ENCODE results near the gene ARHGEF4. TPM values are rescaled to one million over a fixed set of nuclear protein-coding genes. Genes with fewer than 3 reads are reported as not detected.
A peak's percentile ranks its signal among the peaks of the same experiment; 100 is the strongest.

The ARHGEF4 gene
- total and polyA plus RNA-seq, 2 donors from 2014 or later: 0.90 to 0.94 TPM

DNA sequence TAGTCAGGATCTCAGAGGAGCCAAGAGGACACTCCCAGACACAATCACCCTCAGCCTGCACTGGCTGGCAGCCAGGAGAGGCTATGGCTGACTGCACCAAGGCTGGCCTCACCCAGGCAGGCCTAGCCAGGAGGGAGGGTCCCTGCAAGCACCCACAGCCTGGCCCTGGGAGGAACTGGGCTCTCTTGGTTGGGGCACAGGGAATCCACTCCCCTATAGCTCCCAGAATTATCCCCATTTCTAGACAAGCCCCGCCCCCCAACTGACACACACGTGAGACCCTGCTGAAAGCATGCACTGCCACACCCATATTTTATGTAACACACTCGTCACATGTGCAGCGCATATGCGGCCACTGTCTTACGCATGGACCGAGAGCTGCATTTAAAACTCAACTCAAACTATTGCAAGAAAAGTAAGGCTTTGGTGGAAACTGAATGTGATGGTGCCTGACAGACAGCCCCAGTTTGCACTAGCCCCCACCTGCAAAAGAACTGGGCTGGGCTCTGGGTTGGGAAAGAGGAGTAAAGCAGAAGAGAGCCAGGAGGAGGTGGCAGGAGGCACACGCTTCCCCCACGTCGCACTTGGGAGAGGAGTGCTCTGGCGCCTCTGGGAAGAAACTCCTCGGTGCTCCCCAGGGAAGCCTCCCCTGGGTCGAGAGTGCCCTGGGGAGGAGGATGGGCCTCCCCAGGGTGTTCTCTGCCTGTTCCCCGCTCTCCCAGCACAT, 28.9 kb upstream of the ARHGEF4 start:
- TF ChIP-seq, protein P1, sequence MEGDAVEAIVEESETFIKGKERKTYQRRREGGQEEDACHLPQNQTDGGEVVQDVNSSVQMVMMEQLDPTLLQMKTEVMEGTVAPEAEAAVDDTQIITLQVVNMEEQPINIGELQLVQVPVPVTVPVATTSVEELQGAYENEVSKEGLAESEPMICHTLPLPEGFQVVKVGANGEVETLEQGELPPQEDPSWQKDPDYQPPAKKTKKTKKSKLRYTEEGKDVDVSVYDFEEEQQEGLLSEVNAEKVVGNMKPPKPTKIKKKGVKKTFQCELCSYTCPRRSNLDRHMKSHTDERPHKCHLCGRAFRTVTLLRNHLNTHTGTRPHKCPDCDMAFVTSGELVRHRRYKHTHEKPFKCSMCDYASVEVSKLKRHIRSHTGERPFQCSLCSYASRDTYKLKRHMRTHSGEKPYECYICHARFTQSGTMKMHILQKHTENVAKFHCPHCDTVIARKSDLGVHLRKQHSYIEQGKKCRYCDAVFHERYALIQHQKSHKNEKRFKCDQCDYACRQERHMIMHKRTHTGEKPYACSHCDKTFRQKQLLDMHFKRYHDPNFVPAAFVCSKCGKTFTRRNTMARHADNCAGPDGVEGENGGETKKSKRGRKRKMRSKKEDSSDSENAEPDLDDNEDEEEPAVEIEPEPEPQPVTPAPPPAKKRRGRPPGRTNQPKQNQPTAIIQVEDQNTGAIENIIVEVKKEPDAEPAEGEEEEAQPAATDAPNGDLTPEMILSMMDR (IDR thresholded peaks at IDR 0.05; ENCODE audit: borderline replicate concordance, extremely low read depth, insufficient read depth): no peak
- no peaks in the 10 kb centered on the region for H3K27me3 ChIP-seq (ENCODE audit: control insufficient read depth, insufficient read depth, low read length)
- no peaks in the 10 kb centered on the region for H3K4me1 ChIP-seq (ENCODE audit: control insufficient read depth in 2 of 3, insufficient read depth in 2 of 3, low read depth in 1 of 3, low read length in 3 of 3)
- FAIRE-seq: no peak
- intact Hi-C loops (cut with DNase I): no loop called here
- H3K36me3 ChIP-seq (ENCODE audit: control insufficient read depth in 2 of 3, insufficient read depth in 3 of 3, low read length in 3 of 3): no peaks in the 10 kb centered on the region
- H3K9ac ChIP-seq (ENCODE audit: low read length in 3 of 3): no peak overlapping the region
- no peak overlapping the region for H3K4me3 ChIP-seq (ENCODE audit: low read length in 3 of 3)
- DNase-seq: peak in 2 of 5 donors; percentile 33 to 57
- no peaks in the 10 kb centered on the region for H3K9me3 ChIP-seq (ENCODE audit: control insufficient read depth in 2 of 3, insufficient read depth in 1 of 3, low read length in 3 of 3)
- no peak overlapping the region for H3K27ac ChIP-seq (ENCODE audit: low read depth in 2 of 2, low read length in 2 of 2)

DNA sequence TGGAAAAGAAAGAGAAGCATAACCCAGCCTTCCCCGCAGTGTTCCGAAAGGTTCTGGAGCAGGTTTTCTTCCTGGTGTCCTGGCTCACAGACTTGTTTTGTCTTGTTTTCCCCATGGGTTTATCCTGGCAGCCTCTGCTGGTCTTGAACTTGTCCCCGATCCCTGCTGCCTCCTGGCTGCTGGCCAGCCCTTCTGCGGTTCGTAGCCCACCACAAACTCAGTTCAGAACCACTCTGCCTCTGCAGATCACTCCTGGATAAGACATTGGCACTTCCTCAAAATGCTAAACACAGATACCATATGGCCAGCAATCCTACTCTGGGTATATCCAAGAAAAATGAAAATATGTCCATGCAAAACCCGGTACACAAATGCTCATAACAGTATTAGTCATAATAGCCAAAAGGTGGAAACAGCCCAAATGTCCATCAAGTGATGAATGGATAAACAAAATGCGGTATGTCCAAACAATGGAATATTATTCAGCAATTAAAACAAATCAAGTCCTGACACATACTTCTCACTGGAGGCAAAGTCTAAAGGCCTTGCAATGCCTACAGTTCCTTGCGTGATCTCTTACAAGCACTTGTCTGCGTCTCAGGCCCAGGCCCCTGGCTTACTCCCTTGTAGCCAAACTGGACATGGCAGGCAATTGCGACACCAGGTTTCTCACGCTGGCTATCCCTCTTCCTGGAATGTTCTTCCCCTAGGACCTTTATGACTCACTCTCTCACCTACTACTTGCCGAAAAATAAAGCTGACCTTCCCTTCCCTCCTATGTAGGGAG, 28.0 kb upstream of the ARHGEF4 start:
- no peaks in the 10 kb centered on the region for H3K4me1 ChIP-seq (ENCODE audit: control insufficient read depth in 2 of 3, insufficient read depth in 2 of 3, low read depth in 1 of 3, low read length in 3 of 3)
- intact Hi-C loops (cut with DNase I): no loop called here
- no peaks in the 10 kb centered on the region for H3K36me3 ChIP-seq (ENCODE audit: control insufficient read depth in 2 of 3, insufficient read depth in 3 of 3, low read length in 3 of 3)
- H3K9ac ChIP-seq (ENCODE audit: low read length in 3 of 3): no peak overlapping the region
- no peaks in the 10 kb centered on the region for H3K9me3 ChIP-seq (ENCODE audit: control insufficient read depth in 2 of 3, insufficient read depth in 1 of 3, low read length in 3 of 3)
- no peak overlapping the region for H3K27ac ChIP-seq (ENCODE audit: low read depth in 2 of 2, low read length in 2 of 2)
- no peaks in the 10 kb centered on the region for H3K27me3 ChIP-seq (ENCODE audit: control insufficient read depth, insufficient read depth, low read length)
- H3K4me3 ChIP-seq (ENCODE audit: low read length in 3 of 3): no peak overlapping the region
- FAIRE-seq (no peak), DNase-seq (no peak)
- TF ChIP-seq, protein P1 (IDR thresholded peaks at IDR 0.05; ENCODE audit: borderline replicate concordance, extremely low read depth, insufficient read depth): no peak

DNA sequence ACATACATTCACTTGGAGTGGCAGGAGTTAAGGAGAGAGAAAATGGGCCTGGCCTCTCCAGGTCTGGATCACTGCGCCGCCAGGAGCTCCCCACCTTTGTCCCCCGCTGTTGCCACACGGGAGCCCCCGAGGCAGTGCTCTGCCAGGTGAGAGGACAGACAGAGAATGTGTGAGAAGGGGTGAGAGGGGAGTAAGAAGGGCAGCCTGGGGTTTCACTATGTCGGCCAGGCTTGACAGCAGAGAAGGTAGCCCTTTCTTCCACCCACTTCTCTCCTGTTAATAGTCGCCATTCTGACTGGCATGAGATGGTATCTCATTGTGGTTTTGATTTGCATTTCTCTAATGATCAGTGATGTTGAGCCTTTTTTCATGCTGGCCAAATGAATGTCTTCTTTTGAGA, 26.2 kb upstream of the ARHGEF4 start:
- intact Hi-C loops (cut with DNase I): no loop called here
- FAIRE-seq (no peak), DNase-seq (no peak)
- H3K36me3 ChIP-seq (ENCODE audit: control insufficient read depth in 2 of 3, insufficient read depth in 3 of 3, low read length in 3 of 3): no peaks in the 10 kb centered on the region
- no peak overlapping the region for H3K27ac ChIP-seq (ENCODE audit: low read depth in 2 of 2, low read length in 2 of 2)
- H3K9me3 ChIP-seq (ENCODE audit: control insufficient read depth in 2 of 3, insufficient read depth in 1 of 3, low read length in 3 of 3): no peaks in the 10 kb centered on the region
- H3K4me1 ChIP-seq (ENCODE audit: control insufficient read depth in 2 of 3, insufficient read depth in 2 of 3, low read depth in 1 of 3, low read length in 3 of 3): no peaks in the 10 kb centered on the region
- H3K4me3 ChIP-seq (ENCODE audit: low read length in 3 of 3): no peak overlapping the region
- H3K27me3 ChIP-seq (ENCODE audit: control insufficient read depth, insufficient read depth, low read length): no peaks in the 10 kb centered on the region
- TF ChIP-seq, protein P1 (IDR thresholded peaks at IDR 0.05; ENCODE audit: borderline replicate concordance, extremely low read depth, insufficient read depth): no peak
- no peak overlapping the region for H3K9ac ChIP-seq (ENCODE audit: low read length in 3 of 3)

Data from kidney (tissue), 14 donors.